ENCODE results near the gene SLC4A4.

DNA sequence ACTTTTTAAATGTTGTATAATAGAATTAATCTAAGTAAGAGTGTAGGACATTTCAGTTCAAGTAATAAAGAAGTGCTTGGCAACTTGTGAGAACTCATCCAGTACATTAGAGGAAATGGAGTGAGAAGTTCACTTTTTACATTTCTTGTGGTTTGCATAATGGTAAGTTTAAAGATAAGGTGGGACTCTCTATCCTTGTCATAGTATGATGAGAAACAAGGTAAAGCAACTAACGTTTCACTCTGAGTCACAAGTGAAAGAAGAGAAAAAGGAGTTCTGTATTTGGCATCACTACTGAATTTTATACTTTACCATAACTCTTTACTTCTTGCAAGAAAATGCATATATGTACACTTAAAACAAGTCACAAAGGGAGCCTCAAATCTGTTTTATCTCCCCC is 219.4 kb downstream of the SLC4A4 start:
- TF ChIP-seq CTCF (IDR thresholded peaks at IDR 0.05; ENCODE audit: low read length) (no peak), EZH2 (IDR thresholded peaks at IDR 0.05; ENCODE audit: borderline replicate concordance, low read length) (no peak)
